Loucy (cell line): ENCODE results near the gene TAS2R39.

Source experiments
- H2AFZ ChIP-seq: fragments of 200-600 bp; sonication (generic); 2 replicates; pipeline ENCODE4 v1.6.0; 2016; ENCODE audit warnings: antibody characterized with exemption, mild to moderate bottlenecking, low read length, moderate library complexity
- H3F3A ChIP-seq: fragments of 200-600 bp; 2 replicates; pipeline ENCODE4 v1.6.0; 2016; ENCODE audit warnings: antibody characterized with exemption, low read depth, mild to moderate bottlenecking
- H3K27me3 ChIP-seq: fragments of 200-600 bp; sonication (generic); 2 replicates; pipeline ENCODE4 v1.6.1; 2014; ENCODE audit warnings: low read length, mild to moderate bottlenecking; ENCODE audit not compliant: insufficient read depth, poor library complexity, severe bottlenecking
- H3K36me3 ChIP-seq: fragments of 200-600 bp; sonication (generic); 2 replicates; pipeline ENCODE4 v1.6.1; 2016; ENCODE audit warnings: low read length; ENCODE audit not compliant: insufficient read depth
- H3K4me1 ChIP-seq: fragments of 200-600 bp; sonication (generic); 2 replicates; pipeline ENCODE4 v1.5.1; 2014; ENCODE audit warnings: low read length, mild to moderate bottlenecking; ENCODE audit not compliant: insufficient read depth, poor library complexity, severe bottlenecking
- H3K4me2 ChIP-seq: fragments of 200-600 bp; sonication (generic); 2 replicates; pipeline ENCODE4 v1.6.0; 2014; ENCODE audit warnings: antibody characterized with exemption, low read length, low read depth, mild to moderate bottlenecking; ENCODE audit not compliant: poor library complexity, severe bottlenecking
- H3K4me3 ChIP-seq: fragments of 200-600 bp; sonication (generic); 2 replicates; pipeline ENCODE4 v1.5.1; 2014; ENCODE audit warnings: low read length, mild to moderate bottlenecking, mixed read lengths; ENCODE audit not compliant: poor library complexity, severe bottlenecking
- H3K79me2 ChIP-seq: fragments of 200-600 bp; sonication (generic); 2 replicates; pipeline ENCODE4 v1.6.1; 2014; ENCODE audit warnings: low read length; ENCODE audit not compliant: insufficient read depth
- H3K9ac ChIP-seq: fragments of 200-600 bp; sonication (generic); 2 replicates; pipeline ENCODE4 v1.6.0; 2014; ENCODE audit warnings: mild to moderate bottlenecking, low read depth, low read length, moderate library complexity; ENCODE audit not compliant: poor library complexity, severe bottlenecking
- H3K9me2 ChIP-seq: fragments of 200-600 bp; sonication (generic); replicated peaks from 2 replicates; pipeline ENCODE4 v1.6.1; 2016; ENCODE audit warnings: low read depth, low read length, mixed read lengths
- H3K9me3 ChIP-seq: fragments of 200-600 bp; sonication (generic); 2 replicates; pipeline ENCODE4 v1.6.1; 2014; ENCODE audit warnings: mild to moderate bottlenecking, antibody characterized with exemption, low read length, low read depth; ENCODE audit not compliant: insufficient read depth
- H4K20me1 ChIP-seq: fragments of 200-600 bp; sonication (generic); 2 replicates; pipeline ENCODE4 v1.6.0; 2014; ENCODE audit warnings: antibody characterized with exemption, low read length, mild to moderate bottlenecking; ENCODE audit not compliant: insufficient read depth, poor library complexity, severe bottlenecking
- EZH2phosphoT487 ChIP-seq: fragments of 200-600 bp; IDR thresholded peaks from 2 replicates; pipeline ENCODE4 v1.6.1; 2018; ENCODE audit warnings: antibody characterized with exemption, mild to moderate bottlenecking, moderate library complexity, borderline replicate concordance
- TF ChIP-seq, protein P1 (sequence below): fragments of 200-600 bp; sonication (generic); conservative IDR thresholded peaks from 2 replicates; pipeline ENCODE4 v1.5.1; 2014; ENCODE audit warnings: mild to moderate bottlenecking, antibody characterized with exemption, low read length

TAS2R39 gene

DNA sequence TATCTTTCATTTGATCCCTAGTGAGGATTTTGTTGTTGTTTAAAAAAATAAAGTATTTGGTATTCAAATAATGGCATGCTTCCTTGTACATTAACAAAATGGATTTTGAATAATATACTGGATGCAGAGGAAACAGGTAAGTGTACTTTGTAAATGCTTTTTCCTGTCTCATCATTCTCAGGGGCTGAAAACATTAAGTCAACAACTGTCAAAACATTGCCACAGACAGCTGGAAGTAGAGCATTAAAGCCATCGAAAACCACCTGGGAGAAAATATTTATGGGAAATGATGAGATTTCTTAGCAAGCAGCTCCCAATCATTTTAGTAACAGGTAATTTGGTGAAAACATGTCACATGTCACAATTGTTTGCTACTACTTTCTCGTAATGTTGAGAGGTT is 10.7 kb downstream of the TAS2R39 start:
- Histone ChIP-seq H3K9me2 (no peaks in the 10 kb centered on the region), H3K79me2 (no peaks in the 10 kb centered on the region), H3K36me3 (no peaks in the 10 kb centered on the region), H3K4me2 (no peak overlapping the region), H3F3A (no peaks in the 10 kb centered on the region), H3K9me3 (0 out of 2 replicates have a peak, but pooled peaks cover 5% of the 10 kb centered on the region), H2AFZ (no peak overlapping the region), H3K9ac (no peak overlapping the region), H3K4me1 (peaks cover 5% of the 10 kb centered on the region), H4K20me1 (no peaks in the 10 kb centered on the region), H3K4me3 (no peak overlapping the region), H3K27me3 (no peaks in the 10 kb centered on the region)
- TF ChIP-seq, protein P1, sequence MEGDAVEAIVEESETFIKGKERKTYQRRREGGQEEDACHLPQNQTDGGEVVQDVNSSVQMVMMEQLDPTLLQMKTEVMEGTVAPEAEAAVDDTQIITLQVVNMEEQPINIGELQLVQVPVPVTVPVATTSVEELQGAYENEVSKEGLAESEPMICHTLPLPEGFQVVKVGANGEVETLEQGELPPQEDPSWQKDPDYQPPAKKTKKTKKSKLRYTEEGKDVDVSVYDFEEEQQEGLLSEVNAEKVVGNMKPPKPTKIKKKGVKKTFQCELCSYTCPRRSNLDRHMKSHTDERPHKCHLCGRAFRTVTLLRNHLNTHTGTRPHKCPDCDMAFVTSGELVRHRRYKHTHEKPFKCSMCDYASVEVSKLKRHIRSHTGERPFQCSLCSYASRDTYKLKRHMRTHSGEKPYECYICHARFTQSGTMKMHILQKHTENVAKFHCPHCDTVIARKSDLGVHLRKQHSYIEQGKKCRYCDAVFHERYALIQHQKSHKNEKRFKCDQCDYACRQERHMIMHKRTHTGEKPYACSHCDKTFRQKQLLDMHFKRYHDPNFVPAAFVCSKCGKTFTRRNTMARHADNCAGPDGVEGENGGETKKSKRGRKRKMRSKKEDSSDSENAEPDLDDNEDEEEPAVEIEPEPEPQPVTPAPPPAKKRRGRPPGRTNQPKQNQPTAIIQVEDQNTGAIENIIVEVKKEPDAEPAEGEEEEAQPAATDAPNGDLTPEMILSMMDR = no peak
- TF ChIP-seq EZH2phosphoT487 = no peak

DNA sequence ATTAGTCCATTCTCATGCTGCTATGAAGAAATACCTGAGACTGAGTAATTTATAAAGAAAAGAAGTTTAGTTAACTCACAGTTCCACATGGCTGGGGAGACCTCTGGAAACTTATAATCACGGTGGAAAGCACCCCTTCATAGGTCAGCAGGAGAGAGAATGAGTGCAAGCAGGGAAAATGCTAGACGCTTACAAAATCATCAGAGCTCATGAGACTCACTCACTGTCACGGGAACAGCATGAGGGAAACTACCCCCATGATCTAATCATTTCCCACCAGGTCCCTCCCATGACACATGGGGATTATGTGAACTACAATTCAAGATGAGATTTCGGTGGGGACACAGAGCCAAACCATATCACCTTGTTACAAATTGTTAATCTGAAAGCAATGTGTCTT is 15.8 kb downstream of the TAS2R39 start:
- no peak overlapping the region for H3K9ac ChIP-seq
- H3K4me3 ChIP-seq = no peak overlapping the region
- no peaks in the 10 kb centered on the region for H3K4me1 ChIP-seq
- TF ChIP-seq EZH2phosphoT487 = no peak
- TF ChIP-seq, protein P1 = no peak
- H3K4me2 ChIP-seq = no peak overlapping the region
- H2AFZ ChIP-seq = no peak overlapping the region
- H3K9me2 ChIP-seq = no peaks in the 10 kb centered on the region
- H3F3A ChIP-seq = no peaks in the 10 kb centered on the region
- no peaks in the 10 kb centered on the region for H4K20me1 ChIP-seq
- H3K27me3 ChIP-seq = no peaks in the 10 kb centered on the region
- no peaks in the 10 kb centered on the region for H3K79me2 ChIP-seq
- no peaks in the 10 kb centered on the region for H3K36me3 ChIP-seq
- H3K9me3 ChIP-seq = 0 out of 2 replicates have a peak, but pooled peaks cover 5% of the 10 kb centered on the region

DNA sequence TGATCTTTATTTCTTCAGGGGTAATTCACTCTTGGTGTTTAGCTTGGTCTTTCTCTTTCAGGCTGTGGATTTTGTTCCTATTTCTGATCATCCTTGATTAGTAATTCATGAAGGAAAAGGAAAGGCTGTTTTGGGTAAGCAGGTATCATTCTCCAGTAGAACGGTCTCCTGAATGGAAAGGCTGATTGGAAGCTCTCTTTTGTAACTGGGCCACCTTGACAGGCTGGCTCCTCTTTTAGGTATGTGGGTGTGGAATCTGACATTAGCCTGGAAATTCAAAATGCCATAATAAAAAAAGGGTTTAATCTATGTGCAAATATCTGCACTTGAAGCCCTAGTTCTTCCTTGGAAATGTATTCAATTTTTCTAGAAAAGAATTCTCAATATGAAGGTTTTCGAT is 18.9 kb downstream of the TAS2R39 start:
- Histone ChIP-seq H2AFZ (no peak overlapping the region), H3K4me2 (no peak overlapping the region), H3F3A (no peaks in the 10 kb centered on the region), H3K9ac (no peak overlapping the region), H3K27me3 (no peaks in the 10 kb centered on the region), H3K9me3 (0 out of 2 replicates have a peak, but pooled peaks cover 5% of the 10 kb centered on the region), H3K9me2 (no peaks in the 10 kb centered on the region), H3K4me1 (peaks cover 20% of the 10 kb centered on the region), H4K20me1 (no peaks in the 10 kb centered on the region), H3K79me2 (no peaks in the 10 kb centered on the region), H3K36me3 (no peaks in the 10 kb centered on the region), H3K4me3 (no peak overlapping the region)
- TF ChIP-seq, protein P1 = no peak
- no peak for TF ChIP-seq EZH2phosphoT487
